Endothelial cell of umbilical vein (primary cell): Measurements from ENCODE around the gene CSGALNACT2. TPM values are rescaled to one million over a fixed set of nuclear protein-coding genes. Genes with fewer than 3 reads are reported as not detected.

Experiments
- BruUV-seq: library from RNA; stranded (reverse); fragments of 400-500 nt; replicated peaks from 2 replicates; lab custom pipeline; 2021; lab: Mats Ljungman, UMichigan
- CTCF ChIA-PET: fragments of 300-600, 350-600 bp; sonication (Branson Sonifier 250); formaldehyde crosslinking; loops from one replicate; lab custom pipeline; 2021; ENCODE audit warnings: antibody characterized with exemption, inconsistent platforms; lab: Charles Lee
- POLR2A ChIA-PET: fragments of 300-600, 350-600 bp; sonication (Branson Sonifier 250); formaldehyde crosslinking; loops from one replicate; lab custom pipeline; 2021; ENCODE audit warnings: antibody characterized with exemption, inconsistent platforms; lab: Charles Lee
- DNase-seq: peaks from one replicate; pipeline ENCODE4 v3.0.0-alpha.2; 2011; ENCODE audit warnings: low read depth, low spot score
- FAIRE-seq: peaks from 2 replicates; lab custom pipeline; 2011; peaks lifted over from hg19 to GRCh38; lab: Jason Lieb, UNC
- H2AFZ ChIP-seq: 2 replicates; pipeline ENCODE4 v1.6.0; 2012; ENCODE audit warnings: low read depth, low read length, control low read depth, inconsistent platforms
- H3K27ac ChIP-seq: 2 replicates; pipeline ENCODE4 v1.5.1; 2011; ENCODE audit warnings: low read depth, mild to moderate bottlenecking, control low read depth, low read length, moderate library complexity; ENCODE audit not compliant: insufficient read depth
- H3K27me3 ChIP-seq, 2 experiments: 2 replicates each; pipeline versions ENCODE4 v1.6.0 to v1.6.1; 2011; ENCODE audit warnings: low read length in 2 of 2, mixed read lengths in 1 of 2; ENCODE audit not compliant: control insufficient read depth in 2 of 2, insufficient read depth in 2 of 2
- H3K36me3 ChIP-seq, 2 experiments: 2 replicates in 1 of 2; 3 replicates in 1 of 2; pipeline ENCODE4 v1.5.1; 2011; ENCODE audit warnings: low read length in 2 of 2, mild to moderate bottlenecking in 1 of 2, moderate library complexity in 1 of 2; ENCODE audit not compliant: control insufficient read depth in 2 of 2, insufficient read depth in 2 of 2; ENCODE audit errors: extremely low read depth in 1 of 2
- H3K4me1 ChIP-seq: 3 replicates; pipeline ENCODE4 v1.5.1; 2011; ENCODE audit warnings: mild to moderate bottlenecking, low read length; ENCODE audit not compliant: control insufficient read depth, insufficient read depth; ENCODE audit errors: extremely low read depth
- H3K4me2 ChIP-seq: 2 replicates; pipeline ENCODE4 v1.6.1; 2011; ENCODE audit warnings: low read length, control low read depth, mixed read lengths; ENCODE audit not compliant: insufficient read depth
- H3K4me3 ChIP-seq, 3 experiments: fragments of 200-600 bp in 1 of 3; sonication (generic), shearing (Covaris generic) in 1 of 3; replicated peaks in 1 of 3; 2 replicates each; pipeline ENCODE4 v1.5.1; 2011 to 2016; ENCODE audit warnings: control low read depth in 3 of 3, low read length in 3 of 3, mild to moderate bottlenecking in 2 of 3, inconsistent platforms in 1 of 3, low read depth in 1 of 3, moderate library complexity in 1 of 3; ENCODE audit not compliant: insufficient read depth in 1 of 3
- H3K79me2 ChIP-seq: 2 replicates; pipeline ENCODE4 v1.6.0; 2012; ENCODE audit warnings: low read length, inconsistent platforms; ENCODE audit not compliant: control insufficient read depth, insufficient read depth
- H3K9ac ChIP-seq: replicated peaks from 2 replicates; pipeline ENCODE3; 2011; ENCODE audit warnings: low read length, control low read depth; ENCODE audit not compliant: insufficient read depth; ENCODE audit errors: extremely low read depth
- H3K9me1 ChIP-seq: replicated peaks from 3 replicates; pipeline ENCODE4 v1.6.0; 2011; ENCODE audit warnings: mild to moderate bottlenecking, low read length; ENCODE audit not compliant: control insufficient read depth, insufficient read depth; ENCODE audit errors: extremely low read depth
- H3K9me3 ChIP-seq: replicated peaks from 2 replicates; pipeline ENCODE4 v1.5.1; 2012; ENCODE audit warnings: low read length, inconsistent platforms; ENCODE audit not compliant: control insufficient read depth, insufficient read depth
- H4K20me1 ChIP-seq: replicated peaks from 2 replicates; pipeline ENCODE3; 2011; ENCODE audit warnings: mild to moderate bottlenecking, low read length; ENCODE audit not compliant: control insufficient read depth, insufficient read depth; ENCODE audit errors: extremely low read depth
- CTCF ChIP-seq, 2 donors: IDR thresholded peaks; 1 replicate in 1 of 2; 2 replicates in 1 of 2; pipeline ENCODE4 v1.5.1; 2011; ENCODE audit warnings: low read length in 2 of 2, mild to moderate bottlenecking in 2 of 2, moderate library complexity in 2 of 2, control low read depth in 1 of 2, inconsistent platforms in 1 of 2, low read depth in 1 of 2; ENCODE audit not compliant: insufficient read depth in 1 of 2; ENCODE audit errors: extremely low read depth in 1 of 2
- EZH2 ChIP-seq: IDR thresholded peaks from 2 replicates; pipeline ENCODE4 v1.6.1; 2012; ENCODE audit warnings: borderline replicate concordance, low read depth, mild to moderate bottlenecking, moderate library complexity, low read length, inconsistent platforms; ENCODE audit not compliant: severe bottlenecking
- FOS ChIP-seq: IDR thresholded peaks from 2 replicates; pipeline ENCODE4 v1.6.1; 2011; ENCODE audit warnings: mild to moderate bottlenecking, low read length, moderate library complexity, borderline replicate concordance; ENCODE audit not compliant: insufficient read depth
- GATA2 ChIP-seq: IDR thresholded peaks from 2 replicates; pipeline ENCODE4 v1.7.0; 2011; ENCODE audit warnings: low read depth, mild to moderate bottlenecking, moderate library complexity, mixed read lengths, low read length; ENCODE audit not compliant: insufficient read length, insufficient read depth
- JUN ChIP-seq: IDR thresholded peaks from 2 replicates; pipeline ENCODE4 v1.6.1; 2011; ENCODE audit warnings: borderline replicate concordance, low read depth; ENCODE audit not compliant: insufficient read length, insufficient read depth
- MAX ChIP-seq: IDR thresholded peaks from 2 replicates; pipeline ENCODE4 v1.6.1; 2011; ENCODE audit not compliant: insufficient read depth, insufficient read length
- MYC ChIP-seq: IDR thresholded peaks from one replicate; pipeline ENCODE4 v1.6.1; 2011; ENCODE audit warnings: mild to moderate bottlenecking, low read depth, low read length
- POLR2A ChIP-seq: IDR thresholded peaks from 2 replicates; pipeline ENCODE4 v1.6.1; 2012; ENCODE audit warnings: low read depth, mild to moderate bottlenecking, control low read depth, low read length
- POLR2AphosphoS5 ChIP-seq: IDR thresholded peaks from 2 replicates; pipeline ENCODE4 v1.6.1; 2012; ENCODE audit warnings: low read depth, mild to moderate bottlenecking, control low read depth, low read length, moderate library complexity; ENCODE audit not compliant: insufficient read depth
- dilution Hi-C: fragments of 300-500 bp; cut with MboI; formaldehyde crosslinking; loops from one replicate; pipeline ENCODE4 v1.15.0; 2019; ENCODE audit warnings: low sequenced_read_pairs; ENCODE audit not compliant: extremely low pct_ligation_motif_present
- intact Hi-C: fragments of 100-400 bp; cut with micrococcal nuclease; formaldehyde crosslinking; loops from one replicate; pipeline ENCODE4 v1.10.0; 2022
- polyA plus RNA-seq, 4 experiments: library from polyadenylated mRNA; depleted of rRNA in 3 of 4; stranded (reverse) in 3 of 4; unstranded in 1 of 4; fragments of >200 nt; gene quantifications; 2 replicates each; pipeline versions ENCODE4 v1.2.1 to v1.2.3, GENCODE V29; 2011 to 2012; ENCODE audit warnings: missing spikeins in 1 of 4
- total RNA-seq: library from RNA; stranded (reverse); gene quantifications from 2 replicates; pipeline ENCODE4 v1.2.3, GENCODE V29; 2021

CSGALNACT2 gene
- total and polyA plus RNA-seq, 2 donors (not counting 3 experiments of a cell fraction or from before 2014, with no cell fraction given), result 9.7 to 17.7 TPM

GRCh38 chr10:43122096-43122495, 16.1 kb upstream of the CSGALNACT2 start:
- Histone ChIP-seq H3K4me1 (no peaks in the 10 kb centered on the region), H4K20me1 (no peaks in the 10 kb centered on the region), H3K36me3 (no peaks in the 10 kb centered on the region), H3K4me2 (no peak overlapping the region), H3K4me3 (no peak overlapping the region), H3K9me3 (no peaks in the 10 kb centered on the region), H3K9ac (no peak overlapping the region), H3K27me3 (no peaks in the 10 kb centered on the region), H3K79me2 (no peaks in the 10 kb centered on the region), H3K9me1 (no peaks in the 10 kb centered on the region), H2AFZ (no peak overlapping the region), H3K27ac (no peak overlapping the region)
- dilution Hi-C loops (no loop called here), intact Hi-C loops (no loop called here)
- CTCF ChIA-PET, result no interaction called here
- no peak for FAIRE-seq
- no peak for DNase-seq
- no TSS peak for BruUV-seq
- no peak for TF ChIP-seq FOS
- no peak for TF ChIP-seq MYC
- TF ChIP-seq EZH2, result no peak
- no peak for TF ChIP-seq POLR2A
- no peak for TF ChIP-seq MAX
- no peak for TF ChIP-seq POLR2AphosphoS5
- TF ChIP-seq JUN, result no peak
- TF ChIP-seq GATA2, result no peak
- no peak for TF ChIP-seq CTCF (IDR thresholded peaks at IDR 0.05; ENCODE audit: extremely low read depth in 1 of 2, insufficient read depth in 1 of 2, low read depth in 1 of 2, low read length in 2 of 2)
- POLR2A ChIA-PET, result no interaction called here
